Keratinocyte (primary cell): ENCODE results near the gene F10. TPM values are rescaled to one million over a fixed set of nuclear protein-coding genes. Genes with fewer than 3 reads are reported as not detected.

Source experiments
- DNase-seq: peaks from one replicate; pipeline ENCODE4 v3.0.0-alpha.2; 2011; ENCODE audit warnings: low read depth, missing footprints, low spot score
- FAIRE-seq: peaks from 2 replicates; lab custom pipeline; 2011; peaks lifted over from hg19 to GRCh38; lab: Jason Lieb, UNC
- H2AFZ ChIP-seq: 2 replicates; pipeline ENCODE4 v1.6.0; 2012; ENCODE audit warnings: low read length, control low read depth, inconsistent platforms; ENCODE audit not compliant: control insufficient read depth
- H3K27ac ChIP-seq: 2 replicates; pipeline ENCODE4 v1.5.1; 2011; ENCODE audit warnings: low read length; ENCODE audit not compliant: control insufficient read depth, insufficient read depth
- H3K27me3 ChIP-seq: 3 replicates; pipeline ENCODE4 v1.6.0; 2011; ENCODE audit warnings: low read length; ENCODE audit not compliant: control insufficient read depth, insufficient read depth; ENCODE audit errors: extremely low read depth
- H3K36me3 ChIP-seq, 2 experiments: 2 replicates in 1 of 2; 3 replicates in 1 of 2; pipeline ENCODE4 v1.5.1; 2011; ENCODE audit warnings: low read length in 2 of 2, mild to moderate bottlenecking in 1 of 2; ENCODE audit not compliant: control insufficient read depth in 2 of 2, insufficient read depth in 2 of 2; ENCODE audit errors: extremely low read depth in 1 of 2
- H3K4me1 ChIP-seq: 3 replicates; pipeline ENCODE4 v1.5.1; 2011; ENCODE audit warnings: low read length; ENCODE audit not compliant: control insufficient read depth, insufficient read depth; ENCODE audit errors: extremely low read depth
- H3K4me2 ChIP-seq: 3 replicates; pipeline ENCODE4 v1.6.0; 2011; ENCODE audit warnings: low read depth, low read length; ENCODE audit not compliant: control insufficient read depth, insufficient read depth; ENCODE audit errors: extremely low read depth
- H3K4me3 ChIP-seq, 3 experiments: fragments of 200-600 bp in 1 of 3; sonication (generic) in 1 of 3; 2 replicates in 2 of 3; 3 replicates in 1 of 3; pipeline ENCODE4 v1.5.1; 2011 to 2016; ENCODE audit warnings: low read length in 3 of 3, mild to moderate bottlenecking in 3 of 3, control low read depth in 2 of 3, inconsistent platforms in 1 of 3, low read depth in 1 of 3, mixed read lengths in 1 of 3, mixed run types in 1 of 3, moderate library complexity in 1 of 3; ENCODE audit not compliant: control insufficient read depth in 2 of 3, insufficient read depth in 2 of 3; ENCODE audit errors: extremely low read depth in 1 of 3
- H3K79me2 ChIP-seq: 2 replicates; pipeline ENCODE4 v1.6.0; 2012; ENCODE audit warnings: low read length; ENCODE audit not compliant: control insufficient read depth, insufficient read depth
- H3K9ac ChIP-seq: 3 replicates; pipeline ENCODE4 v1.6.0; 2011; ENCODE audit warnings: low read length; ENCODE audit not compliant: control insufficient read depth, insufficient read depth; ENCODE audit errors: extremely low read depth
- H3K9me1 ChIP-seq: 3 replicates; pipeline ENCODE4 v1.6.0; 2011; ENCODE audit warnings: low read length; ENCODE audit not compliant: control insufficient read depth, insufficient read depth; ENCODE audit errors: extremely low read depth
- H3K9me3 ChIP-seq: 2 replicates; pipeline ENCODE4 v1.5.1; 2012; ENCODE audit warnings: low read depth, low read length; ENCODE audit not compliant: control insufficient read depth
- H4K20me1 ChIP-seq: 3 replicates; pipeline ENCODE4 v1.6.0; 2011; ENCODE audit warnings: low read length; ENCODE audit not compliant: control insufficient read depth, insufficient read depth; ENCODE audit errors: extremely low read depth
- EZH2 ChIP-seq: IDR thresholded peaks from one replicate; pipeline ENCODE4 v1.6.1; 2012; ENCODE audit warnings: inconsistent platforms, mild to moderate bottlenecking, low read length, moderate library complexity
- dilution Hi-C: fragments of 300-500 bp; cut with MboI; formaldehyde crosslinking; loops from one replicate; pipeline ENCODE4 v1.7.0; 2020; ENCODE audit warnings: low sequenced_read_pairs; ENCODE audit not compliant: extremely low pct_ligation_motif_present
- polyA plus RNA-seq, 5 experiments: library from polyadenylated mRNA; depleted of rRNA in 3 of 5; stranded (reverse) in 3 of 5; stranded (forward) in 1 of 5; unstranded in 1 of 5; fragments of >200 nt; gene quantifications; 1 replicate in 1 of 5; 2 replicates in 3 of 5; 3 replicates in 1 of 5; pipeline versions ENCODE4 v1.2.1 to v1.2.3, GENCODE V29; 2011 to 2012; ENCODE audit warnings: missing spikeins in 2 of 5, low read depth in 1 of 5, low replicate concordance in 1 of 5
- TF ChIP-seq, protein P1 (sequence below), 3 experiments: IDR thresholded peaks in 1 of 3; conservative IDR thresholded peaks in 1 of 3; optimal IDR thresholded peaks in 1 of 3; 2 replicates in 2 of 3; 3 replicates in 1 of 3; pipeline versions ENCODE3 to v1.5.1; 2011; ENCODE audit warnings: low read length in 3 of 3, mild to moderate bottlenecking in 3 of 3, moderate library complexity in 2 of 3, control low read depth in 1 of 3, inconsistent platforms in 1 of 3; ENCODE audit not compliant: insufficient read depth in 2 of 3; ENCODE audit errors: extremely low read depth in 1 of 3

The F10 gene
- polyA plus RNA-seq, 1 donor (not counting 4 experiments of a cell fraction or from before 2014, with no cell fraction given) = not detected

DNA sequence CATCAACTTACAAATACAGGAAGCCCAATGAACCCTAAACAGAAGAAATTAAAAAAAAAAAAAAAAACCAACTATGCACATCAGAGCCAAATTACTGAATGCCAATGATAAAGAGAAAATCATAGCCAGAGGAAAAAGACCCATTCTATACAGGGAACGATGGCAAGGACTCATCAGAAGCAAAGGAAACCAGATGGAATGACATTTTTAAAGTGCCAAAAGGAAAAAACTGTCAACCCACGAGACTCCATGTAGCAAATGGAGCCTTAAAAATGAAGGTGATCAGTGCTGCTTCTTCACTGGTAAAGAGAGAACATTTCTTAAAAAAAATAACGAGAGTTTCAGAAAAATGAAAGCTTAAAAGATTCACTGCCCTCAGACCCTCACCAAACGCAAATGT lies 67.6 kb downstream of the F10 start:
- no peak for FAIRE-seq
- peaks cover 11% of the 10 kb centered on the region for H3K79me2 ChIP-seq
- no peaks in the 10 kb centered on the region for H3K9me1 ChIP-seq
- H3K36me3 ChIP-seq = peaks cover 25 to 40% of the 10 kb centered on the region in 2 experiments
- H3K4me2 ChIP-seq = no peak overlapping the region
- dilution Hi-C loops = no loop called here
- H3K27me3 ChIP-seq = no peaks in the 10 kb centered on the region
- no peak overlapping the region for H3K27ac ChIP-seq
- no peak for DNase-seq
- no peaks in the 10 kb centered on the region for H3K9me3 ChIP-seq
- TF ChIP-seq, protein P1, sequence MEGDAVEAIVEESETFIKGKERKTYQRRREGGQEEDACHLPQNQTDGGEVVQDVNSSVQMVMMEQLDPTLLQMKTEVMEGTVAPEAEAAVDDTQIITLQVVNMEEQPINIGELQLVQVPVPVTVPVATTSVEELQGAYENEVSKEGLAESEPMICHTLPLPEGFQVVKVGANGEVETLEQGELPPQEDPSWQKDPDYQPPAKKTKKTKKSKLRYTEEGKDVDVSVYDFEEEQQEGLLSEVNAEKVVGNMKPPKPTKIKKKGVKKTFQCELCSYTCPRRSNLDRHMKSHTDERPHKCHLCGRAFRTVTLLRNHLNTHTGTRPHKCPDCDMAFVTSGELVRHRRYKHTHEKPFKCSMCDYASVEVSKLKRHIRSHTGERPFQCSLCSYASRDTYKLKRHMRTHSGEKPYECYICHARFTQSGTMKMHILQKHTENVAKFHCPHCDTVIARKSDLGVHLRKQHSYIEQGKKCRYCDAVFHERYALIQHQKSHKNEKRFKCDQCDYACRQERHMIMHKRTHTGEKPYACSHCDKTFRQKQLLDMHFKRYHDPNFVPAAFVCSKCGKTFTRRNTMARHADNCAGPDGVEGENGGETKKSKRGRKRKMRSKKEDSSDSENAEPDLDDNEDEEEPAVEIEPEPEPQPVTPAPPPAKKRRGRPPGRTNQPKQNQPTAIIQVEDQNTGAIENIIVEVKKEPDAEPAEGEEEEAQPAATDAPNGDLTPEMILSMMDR (optimal IDR thresholded peaks at IDR 0.05 in 1 of 3, IDR thresholded peaks at IDR 0.05 in 1 of 3, conservative IDR thresholded peaks at IDR 0.05 in 1 of 3; ENCODE audit: extremely low read depth in 1 of 3, insufficient read depth in 2 of 3, low read length in 3 of 3) = no peak
- no peak for TF ChIP-seq EZH2
- no peak overlapping the region for H3K9ac ChIP-seq
- no peak overlapping the region for H3K4me3 ChIP-seq
- peaks cover 12% of the 10 kb centered on the region for H3K4me1 ChIP-seq
- no peaks in the 10 kb centered on the region for H4K20me1 ChIP-seq
- H2AFZ ChIP-seq = no peak overlapping the region

DNA sequence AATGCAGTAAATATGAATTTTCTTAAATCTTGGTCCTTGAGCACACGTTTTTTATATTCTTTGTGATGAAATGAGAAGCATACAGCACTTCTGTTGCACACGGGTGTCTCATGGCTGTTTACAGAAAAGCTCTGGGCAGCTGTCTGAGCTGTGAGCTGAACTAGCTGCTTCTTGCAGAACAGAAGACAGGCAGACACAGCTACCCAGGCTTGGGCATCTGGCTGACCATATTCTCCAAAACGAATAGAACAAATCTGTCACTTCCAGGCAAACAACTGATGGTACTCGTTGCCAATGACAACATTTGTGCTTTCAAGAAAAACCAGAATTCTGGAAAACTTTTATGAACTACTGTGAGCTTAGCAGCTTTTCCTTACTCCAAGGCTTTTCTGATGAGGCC lies 69.7 kb downstream of the F10 start:
- Histone ChIP-seq H3K36me3 (peaks cover 27 to 53% of the 10 kb centered on the region in 2 experiments), H3K9me1 (no peaks in the 10 kb centered on the region), H3K27me3 (no peaks in the 10 kb centered on the region), H3K79me2 (peaks cover 2% of the 10 kb centered on the region), H3K4me1 (peaks cover 6% of the 10 kb centered on the region), H3K4me2 (no peak overlapping the region), H3K4me3 (no peak overlapping the region), H4K20me1 (no peaks in the 10 kb centered on the region), H2AFZ (no peak overlapping the region), H3K27ac (no peak overlapping the region), H3K9ac (no peak overlapping the region), H3K9me3 (no peaks in the 10 kb centered on the region)
- dilution Hi-C loops = no loop called here
- FAIRE-seq = no peak
- DNase-seq = no peak
- TF ChIP-seq EZH2 = no peak
- TF ChIP-seq, protein P1 (optimal IDR thresholded peaks at IDR 0.05 in 1 of 3, IDR thresholded peaks at IDR 0.05 in 1 of 3, conservative IDR thresholded peaks at IDR 0.05 in 1 of 3; ENCODE audit: extremely low read depth in 1 of 3, insufficient read depth in 2 of 3, low read length in 3 of 3) = no peak
